ENCODE results near the gene IMPG1.

The IMPG1 gene, protein sequence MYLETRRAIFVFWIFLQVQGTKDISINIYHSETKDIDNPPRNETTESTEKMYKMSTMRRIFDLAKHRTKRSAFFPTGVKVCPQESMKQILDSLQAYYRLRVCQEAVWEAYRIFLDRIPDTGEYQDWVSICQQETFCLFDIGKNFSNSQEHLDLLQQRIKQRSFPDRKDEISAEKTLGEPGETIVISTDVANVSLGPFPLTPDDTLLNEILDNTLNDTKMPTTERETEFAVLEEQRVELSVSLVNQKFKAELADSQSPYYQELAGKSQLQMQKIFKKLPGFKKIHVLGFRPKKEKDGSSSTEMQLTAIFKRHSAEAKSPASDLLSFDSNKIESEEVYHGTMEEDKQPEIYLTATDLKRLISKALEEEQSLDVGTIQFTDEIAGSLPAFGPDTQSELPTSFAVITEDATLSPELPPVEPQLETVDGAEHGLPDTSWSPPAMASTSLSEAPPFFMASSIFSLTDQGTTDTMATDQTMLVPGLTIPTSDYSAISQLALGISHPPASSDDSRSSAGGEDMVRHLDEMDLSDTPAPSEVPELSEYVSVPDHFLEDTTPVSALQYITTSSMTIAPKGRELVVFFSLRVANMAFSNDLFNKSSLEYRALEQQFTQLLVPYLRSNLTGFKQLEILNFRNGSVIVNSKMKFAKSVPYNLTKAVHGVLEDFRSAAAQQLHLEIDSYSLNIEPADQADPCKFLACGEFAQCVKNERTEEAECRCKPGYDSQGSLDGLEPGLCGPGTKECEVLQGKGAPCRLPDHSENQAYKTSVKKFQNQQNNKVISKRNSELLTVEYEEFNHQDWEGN

GRCh38 chr6:76072562-76072961 lies at the start of gene IMPG1:
Gene IMPG1 (minus strand): TSS chr6:76072662. CDS start chr6:76072488, 174 bp downstream.
- no peak for DNase-seq

GRCh38 chr6:76120302-76120701 lies 47.8 kb upstream of the IMPG1 start:
- DNase-seq: no peak

- no peak for DNase-seq
Measured at GRCh38 chr6:76073281-76073680, 819 bp upstream of the IMPG1 start.

- no peak for DNase-seq
Measured at GRCh38 chr6:76057469-76057868, 15.0 kb downstream of the IMPG1 start.

GRCh38 chr6:76052314-76052713 lies 20.1 kb downstream of the IMPG1 start:
- no peak for DNase-seq

DNA sequence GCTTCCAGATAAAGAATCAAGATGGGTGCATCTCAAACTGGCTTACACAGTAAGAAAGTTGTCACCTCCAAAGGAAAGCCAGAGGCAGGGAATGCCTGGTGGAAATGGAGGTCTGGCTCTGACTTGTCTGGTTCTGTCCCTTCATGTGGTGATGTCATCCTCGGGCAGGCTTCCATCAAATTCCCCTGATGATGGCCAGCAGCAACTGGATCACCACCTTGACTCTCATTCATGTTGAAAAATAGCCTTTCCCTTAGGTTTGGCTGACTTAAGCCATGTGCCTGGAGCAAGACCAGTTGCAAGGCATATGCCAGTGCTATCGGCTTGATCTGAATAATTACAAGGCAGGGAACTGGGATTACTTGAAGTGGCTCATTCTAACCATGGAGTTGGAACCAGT lies 28.8 kb downstream of the IMPG1 start:
- DNase-seq: no peak

DNA sequence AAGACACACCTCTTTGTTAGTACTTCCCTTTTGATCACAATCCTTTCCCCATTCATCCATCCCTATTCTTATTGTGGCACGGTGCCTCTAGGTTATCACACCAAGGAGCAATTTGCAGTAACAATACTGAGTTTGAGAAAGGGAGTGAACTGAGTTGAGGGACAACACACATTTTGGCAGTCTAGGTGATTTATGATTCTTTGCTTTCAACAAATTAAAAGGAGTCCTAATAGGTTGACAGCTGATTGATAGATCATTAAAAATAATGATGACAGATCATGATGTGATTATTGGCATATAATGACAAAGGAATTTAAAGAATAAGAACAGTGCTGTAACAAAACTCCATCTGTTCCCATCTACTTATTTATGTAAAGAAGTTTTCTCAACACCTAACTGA lies 36.7 kb downstream of the IMPG1 start:
- DNase-seq: no peak

DNA sequence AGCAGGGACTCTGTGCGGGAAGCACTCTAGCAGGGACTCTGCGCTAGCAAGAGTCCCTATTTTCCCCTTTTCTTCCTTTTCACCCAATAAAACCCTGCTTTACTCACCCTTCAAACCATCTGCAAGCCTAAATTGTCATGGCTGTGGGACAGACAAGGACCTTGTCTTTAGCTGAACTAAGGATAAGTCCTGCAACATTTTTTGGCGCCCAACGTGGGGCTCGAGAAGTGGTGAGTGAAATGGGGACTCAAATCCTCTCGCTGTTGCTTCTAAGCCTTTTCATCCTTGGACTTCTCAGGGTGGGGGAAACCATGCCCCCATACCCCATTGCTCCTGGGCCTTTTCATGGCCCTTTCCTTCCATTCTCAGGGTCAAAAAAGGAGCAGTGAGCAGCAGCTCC lies 46.4 kb downstream of the IMPG1 start:
- no peak for DNase-seq

DNA sequence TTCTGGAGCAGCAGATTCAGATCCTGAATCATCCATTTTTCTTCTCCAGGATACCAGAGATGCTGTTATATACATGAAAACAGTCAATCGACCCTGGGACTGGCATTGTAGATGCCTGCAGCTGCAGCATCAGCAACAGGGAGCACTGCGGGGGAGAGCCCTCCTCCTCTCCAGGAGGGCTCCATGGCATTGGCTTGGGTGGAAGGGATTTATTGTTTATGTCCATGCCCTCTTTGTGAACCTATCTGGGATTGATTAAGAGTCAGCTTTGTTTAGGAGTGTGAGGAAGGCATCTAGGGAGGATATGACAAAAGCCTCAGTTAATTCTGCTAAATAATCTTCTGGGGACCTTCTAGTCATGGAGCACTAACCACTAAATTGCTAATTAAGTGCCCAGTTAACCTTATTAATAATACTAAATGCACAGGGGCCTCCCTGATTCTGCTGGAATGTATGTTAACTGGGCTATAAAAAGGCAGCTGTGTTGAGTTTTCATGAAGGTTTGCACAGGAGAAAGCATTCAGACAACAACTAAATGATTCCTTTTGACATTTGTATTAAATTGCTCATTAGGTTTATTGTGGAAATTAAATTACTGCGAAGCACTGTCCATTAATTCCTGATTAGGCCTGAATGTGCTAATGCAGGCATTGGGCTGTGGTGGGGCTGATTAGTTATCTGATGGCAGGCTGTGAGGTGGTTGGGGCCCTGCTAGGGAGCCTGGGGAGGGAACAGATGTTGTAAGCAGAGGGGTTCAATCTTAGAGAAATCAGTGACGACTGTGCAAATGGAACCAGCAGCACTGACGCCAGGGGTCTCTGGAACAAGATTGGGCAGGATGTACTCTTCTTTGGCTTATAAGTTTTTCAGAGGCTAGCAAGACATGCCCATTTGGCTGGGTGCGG lies 57.6 kb downstream of the IMPG1 start:
- DNase-seq: no peak

DNA sequence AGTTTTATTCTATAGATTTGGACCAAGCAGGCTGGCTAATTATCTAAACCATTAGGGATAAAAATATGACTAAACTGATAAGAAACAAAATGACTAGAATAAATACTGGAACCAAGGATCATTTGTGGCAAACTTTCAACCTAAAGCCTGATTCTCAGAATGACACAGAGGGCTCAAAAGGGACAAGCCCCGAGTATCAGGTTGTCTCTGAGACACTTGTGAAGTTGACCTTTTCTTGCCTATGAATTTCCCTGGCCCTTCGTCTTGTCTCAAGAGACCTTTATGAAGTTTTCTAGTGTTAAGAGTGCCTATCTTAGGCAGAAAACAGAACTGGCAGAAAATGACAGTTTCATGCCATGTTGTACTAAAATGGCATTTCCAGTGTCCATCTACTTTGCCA lies 68.3 kb downstream of the IMPG1 start:
- DNase-seq: no peak

DNA sequence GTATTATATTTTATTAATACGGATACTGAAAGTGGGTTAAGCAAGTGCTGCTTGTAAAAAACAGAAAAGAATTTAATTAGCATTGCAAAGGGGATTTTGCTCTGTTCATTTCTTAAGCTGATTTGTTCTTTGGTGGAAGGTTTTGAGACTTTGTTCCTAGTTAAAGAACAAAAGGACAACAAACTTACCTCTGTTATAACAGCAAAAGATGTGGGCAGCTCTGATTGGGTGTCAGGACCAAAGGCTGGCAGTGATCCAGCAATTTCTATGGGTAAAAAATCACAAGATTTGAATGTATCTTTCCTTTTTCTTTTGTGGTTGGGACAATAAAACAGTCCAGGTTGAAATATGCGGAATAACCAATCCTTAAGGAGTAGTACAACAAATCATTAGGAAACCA lies 68.8 kb downstream of the IMPG1 start:
- DNase-seq: no peak

- no peak for DNase-seq
Measured at GRCh38 chr6:76003113-76003512, 69.3 kb downstream of the IMPG1 start.

- DNase-seq: no peak
Measured at GRCh38 chr6:76000629-76001028, 71.8 kb downstream of the IMPG1 start.

DNA sequence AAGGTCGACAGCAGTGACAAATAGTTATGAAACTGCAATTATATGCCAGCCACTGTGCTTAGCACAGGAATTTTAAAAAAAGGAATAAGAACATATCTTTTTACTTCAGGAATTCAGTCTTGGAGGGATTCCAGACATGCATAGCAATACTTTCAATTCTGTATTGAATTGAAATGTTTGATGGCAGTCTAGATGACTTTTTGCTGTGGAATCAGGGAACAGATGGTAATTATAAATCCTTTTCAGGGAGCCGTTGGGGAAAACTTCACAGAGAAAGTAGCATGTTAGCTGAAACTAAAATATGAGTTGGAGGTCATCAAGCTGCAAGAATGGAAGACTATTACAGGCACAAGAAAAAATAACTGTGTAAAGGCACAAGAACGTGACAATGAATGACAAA lies 74.8 kb downstream of the IMPG1 start:
- DNase-seq: no peak

DNA sequence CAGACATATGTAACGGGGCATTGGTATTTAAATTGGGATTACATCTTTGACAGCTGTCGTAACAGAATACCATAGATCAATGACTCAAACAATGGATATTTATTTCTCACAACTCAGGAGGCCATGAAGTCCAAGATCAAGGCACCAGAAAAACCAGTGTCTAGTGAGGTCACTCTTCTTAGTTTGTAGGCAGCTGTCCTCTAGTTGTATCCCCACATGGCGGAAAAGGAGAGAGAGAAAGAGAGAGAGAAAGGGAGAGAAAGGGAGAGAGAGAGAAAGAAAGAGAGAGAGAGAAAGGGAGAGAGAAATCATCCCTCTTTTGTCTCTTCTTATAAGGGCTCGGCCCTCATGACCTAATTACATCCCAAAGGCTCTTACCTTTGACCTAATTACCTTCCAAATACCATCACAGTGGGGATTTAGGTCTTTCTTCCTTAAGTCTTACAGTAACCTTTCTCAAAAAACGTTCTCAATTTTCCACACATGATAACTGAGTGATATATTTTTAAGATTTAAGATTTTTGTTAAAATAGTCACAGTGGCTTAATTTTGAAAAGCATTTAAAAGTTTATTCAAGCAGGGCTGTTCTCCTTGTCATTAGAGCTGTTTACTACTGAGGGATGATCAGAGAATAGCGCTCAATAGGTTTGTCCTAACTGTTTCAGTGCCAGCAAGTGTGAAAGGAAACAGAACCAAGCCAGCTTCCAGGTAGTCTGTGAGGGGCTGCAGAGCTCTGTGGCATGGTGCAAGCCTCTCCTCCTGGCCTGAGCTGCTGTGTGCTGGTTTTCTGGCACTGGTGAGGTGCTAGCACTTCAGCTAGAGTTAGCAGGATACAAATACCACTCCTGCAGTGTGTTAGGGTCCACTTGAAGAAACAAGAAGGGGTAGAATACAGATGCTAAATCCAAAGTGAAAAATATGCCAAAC lies 79.0 kb downstream of the IMPG1 start:
- DNase-seq: no peak

DNA sequence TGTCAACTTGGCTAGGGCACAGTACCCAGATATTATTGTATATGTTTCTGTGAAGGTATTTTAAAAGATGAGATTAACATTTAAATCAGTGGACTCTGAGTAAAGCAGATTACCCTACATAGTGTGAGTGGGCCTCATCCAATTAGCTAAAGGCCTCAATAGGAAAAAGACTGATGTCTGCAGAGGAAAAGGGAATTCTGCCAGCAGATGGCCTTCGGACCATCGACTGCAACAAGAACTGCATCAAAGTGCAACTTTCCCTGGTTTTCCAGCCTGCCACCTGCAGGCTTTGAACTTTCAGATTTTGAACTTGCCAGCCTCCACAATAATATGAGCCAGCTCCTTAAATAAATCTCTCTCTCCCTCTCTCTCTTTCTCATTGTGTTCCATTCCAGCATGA lies 80.5 kb downstream of the IMPG1 start:
- no peak for DNase-seq

- no peak for DNase-seq
Measured at GRCh38 chr6:75986935-75987334, 85.5 kb downstream of the IMPG1 start.

- DNase-seq: no peak
Measured at GRCh38 chr6:75975904-75976303, 96.6 kb downstream of the IMPG1 start.

GRCh38 chr6:75970093-75970492 lies 102.4 kb downstream of the IMPG1 start:
- DNase-seq: no peak

DNA sequence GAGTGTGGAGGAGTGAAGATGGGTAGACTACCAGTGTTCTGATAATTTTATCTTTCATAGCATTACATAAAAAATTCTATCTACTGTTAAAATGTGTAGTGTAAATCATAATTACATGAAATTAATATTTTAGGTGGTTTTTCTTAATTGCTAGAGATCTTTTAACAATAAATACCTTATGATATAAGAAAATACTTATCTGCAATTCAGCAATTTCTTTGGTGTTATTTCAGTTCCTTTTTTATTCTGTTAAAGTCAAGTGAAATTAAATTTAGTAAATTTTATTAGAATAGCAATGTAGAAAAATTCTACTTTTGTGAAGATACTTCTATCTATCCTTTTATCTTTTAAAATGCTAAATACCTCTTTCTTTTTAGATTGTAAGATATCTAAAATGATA lies 104.3 kb downstream of the IMPG1 start:
- no peak for DNase-seq

DNA sequence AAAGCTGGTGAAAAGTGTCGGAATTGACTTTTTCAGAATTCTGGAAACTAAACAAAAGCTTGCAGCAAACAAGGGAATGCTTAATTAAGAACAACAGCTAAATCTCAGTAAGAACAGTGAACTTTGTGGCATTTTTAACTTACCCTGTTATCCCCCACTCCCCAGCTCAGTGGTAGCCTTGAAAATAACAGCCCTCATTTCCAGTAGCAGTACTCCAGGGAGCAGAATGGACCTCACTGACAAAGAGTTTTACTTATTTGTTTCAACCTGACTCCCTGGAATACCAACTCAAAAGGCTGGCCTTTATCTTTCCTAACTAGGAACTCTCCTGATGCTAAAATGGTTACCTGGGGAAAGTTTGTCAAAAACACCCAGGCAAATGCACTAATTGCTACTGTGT lies 108.9 kb downstream of the IMPG1 start:
- DNase-seq: no peak

DNA sequence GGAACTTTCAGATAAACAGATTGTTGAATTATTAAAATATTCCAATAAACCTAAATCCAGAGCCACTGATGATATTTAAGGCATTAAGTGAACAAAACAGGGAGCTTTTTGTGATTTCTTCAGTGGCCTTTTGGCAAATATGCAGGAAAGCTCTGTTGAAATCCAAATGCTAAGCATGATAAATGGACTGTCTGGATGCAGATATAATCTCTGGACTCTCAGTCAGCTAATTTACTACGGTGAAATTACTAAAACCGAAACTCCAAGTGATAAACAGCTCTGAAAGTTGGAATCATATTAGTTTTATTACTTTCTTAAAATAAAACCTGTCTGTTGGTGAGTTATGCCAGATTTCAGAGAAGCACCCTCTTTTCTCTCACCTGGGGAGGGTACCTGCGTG lies 120.3 kb downstream of the IMPG1 start:
- no peak for DNase-seq
